PC-9 (cell line): ENCODE data around the gene MS4A4A. TPM values are rescaled to one million over a fixed set of nuclear protein-coding genes. Genes with fewer than 3 reads are reported as not detected.

Experiments used
- Bru-seq: library from RNA; stranded (reverse); fragments of 400-500 nt; gene quantifications from one replicate; lab custom pipeline; 2021; lab: Mats Ljungman, UMichigan
- BruChase-seq, 2 experiments: library from RNA; stranded (reverse); fragments of 400-500 nt; gene quantifications; one replicate each; lab custom pipeline; 2021; lab: Mats Ljungman, UMichigan
- BruUV-seq: library from RNA; stranded (reverse); fragments of 400-500 nt; replicated peaks from 2 replicates; lab custom pipeline; 2021; lab: Mats Ljungman, UMichigan
- CTCF ChIA-PET: fragments of 300-600 bp; sonication (Branson Sonifier 250); formaldehyde crosslinking; loops from one replicate; lab custom pipeline; 2022; ENCODE audit warnings: antibody characterized with exemption; lab: Charles Lee
- POLR2A ChIA-PET: fragments of 300-600 bp; sonication (Branson Sonifier 250); formaldehyde crosslinking; loops from one replicate; lab custom pipeline; 2022; ENCODE audit warnings: antibody characterized with exemption; ENCODE audit not compliant: unreplicated experiment; lab: Charles Lee
- DNase-seq, 2 experiments: peaks; one replicate each; pipeline versions ENCODE4 v3.0.0 to v3.0.0-alpha.2; 2015 to 2022; ENCODE audit warnings: mixed read lengths in 1 of 2
- H2AFZ ChIP-seq: fragments of 200-600 bp; sonication (generic); 2 replicates; pipeline ENCODE4 v1.8.1; 2017; ENCODE audit warnings: antibody characterized with exemption
- H3F3A ChIP-seq: fragments of 200-600 bp; sonication (generic); 2 replicates; pipeline ENCODE4 v1.8.1; 2017; ENCODE audit warnings: antibody characterized with exemption, mild to moderate bottlenecking, low read depth; ENCODE audit not compliant: insufficient read depth
- H3K27ac ChIP-seq: fragments of 200-600 bp; sonication (generic); 2 replicates; pipeline ENCODE4 v1.6.1; 2016; ENCODE audit warnings: mixed run types
- H3K27me3 ChIP-seq: fragments of 200-600 bp; sonication (generic); 2 replicates; pipeline ENCODE4 v1.6.1; 2016; ENCODE audit warnings: low read depth, mixed run types; ENCODE audit not compliant: insufficient read depth
- H3K36me3 ChIP-seq: fragments of 200-600 bp; sonication (generic); 2 replicates; pipeline ENCODE4 v1.6.1; 2016; ENCODE audit warnings: low read depth, mixed run types
- H3K4me1 ChIP-seq: fragments of 200-600 bp; sonication (generic); replicated peaks from 2 replicates; pipeline ENCODE4 v1.6.1; 2016; ENCODE audit warnings: mixed run types; ENCODE audit not compliant: insufficient read depth
- H3K4me2 ChIP-seq: fragments of 200-600 bp; sonication (generic); 2 replicates; pipeline ENCODE4 v1.6.1; 2017; ENCODE audit warnings: mixed run types
- H3K4me3 ChIP-seq: fragments of 200-600 bp; sonication (generic); 2 replicates; pipeline ENCODE4 v1.6.1; 2016; ENCODE audit warnings: mixed run types
- H3K79me2 ChIP-seq: fragments of 200-600 bp; sonication (generic); 2 replicates; pipeline ENCODE4 v1.6.1; 2017; ENCODE audit warnings: low read depth, mixed run types
- H3K9me2 ChIP-seq: fragments of 200-600 bp; sonication (generic); 2 replicates; pipeline ENCODE4 v1.8.1; 2017; ENCODE audit warnings: mild to moderate bottlenecking; ENCODE audit not compliant: insufficient read depth
- H3K9me3 ChIP-seq: fragments of 200-600 bp; sonication (generic); 2 replicates; pipeline ENCODE4 v1.8.1; 2016; ENCODE audit warnings: low read depth; ENCODE audit not compliant: insufficient read depth
- H4K20me1 ChIP-seq: fragments of 200-600 bp; sonication (generic); 2 replicates; pipeline ENCODE4 v1.8.1; 2017; ENCODE audit not compliant: insufficient read depth
- EZH2 ChIP-seq: fragments of 200-600 bp; sonication (generic); IDR thresholded peaks from 2 replicates; pipeline ENCODE4 v1.8.0; 2017; ENCODE audit warnings: antibody characterized with exemption, low read depth
- intact Hi-C: fragments of 100-400 bp; cut with micrococcal nuclease; formaldehyde crosslinking; loops from one replicate; pipeline ENCODE4 v1.10.0; 2022; ENCODE audit not compliant: unreplicated experiment
- long read RNA-seq: library from polyadenylated mRNA; stranded (forward); transcript quantifications from one replicate; pipeline ENCODE4 v2.0.0, GENCODE V29; 2022
- total RNA-seq: library from RNA; stranded (reverse); gene quantifications from 2 replicates; pipeline ENCODE4 v1.2.3, GENCODE V29; 2021
- TF ChIP-seq, protein P1 (sequence below): fragments of 200-600 bp; sonication (generic); conservative IDR thresholded peaks from 2 replicates; pipeline ENCODE4 v1.6.1; 2017; ENCODE audit warnings: mixed run types, antibody characterized with exemption, mild to moderate bottlenecking, moderate library complexity

The MS4A4A gene
- total RNA-seq (not detected in 2 replicates), Bru-seq, nascent RNA (percentile 3 among the genes with signal in this experiment), BruChase-seq, experiment 1, labeled RNA remaining after a 2-hour chase (percentile 1 among the genes with signal in this experiment), BruChase-seq, experiment 2, labeled RNA remaining after a 6-hour chase (not detected)
- long read RNA-seq = 0 reads

DNA sequence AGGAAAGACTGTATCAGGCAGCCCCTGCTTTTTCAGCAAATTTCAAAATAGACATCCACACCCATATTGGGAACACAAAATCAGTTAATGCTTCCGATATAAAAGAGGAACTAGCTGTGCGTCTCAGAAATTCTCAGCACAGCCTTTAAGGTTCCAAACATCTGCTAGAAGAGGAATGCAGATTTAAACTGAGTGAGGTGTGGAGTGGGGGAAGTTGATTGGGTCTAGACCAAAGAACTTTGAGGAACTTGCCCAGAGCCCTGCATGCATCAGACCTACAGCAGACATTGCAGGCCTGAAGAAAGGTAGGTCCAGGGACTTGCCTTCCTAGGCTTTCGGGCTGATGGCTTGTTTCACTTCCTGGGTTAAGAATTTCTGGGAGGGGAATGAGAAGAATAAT lies at the start of gene MS4A4A:
MS4A4A (plus strand) TSS at position 255 of the 400 bp plus-strand sequence; CDS start at position 265, 10 bp downstream.
- H3K27ac ChIP-seq = no peak within 1 kb of the TSS
- no TSS peak for BruUV-seq
- H3K4me1 ChIP-seq = no peaks in the 10 kb centered on the region
- H3K9me2 ChIP-seq = no peaks in the 10 kb centered on the region
- no peaks in the 10 kb centered on the region for H3F3A ChIP-seq
- intact Hi-C loops = no loop called here
- H4K20me1 ChIP-seq = no peaks in the 10 kb centered on the region
- H3K4me3 ChIP-seq = no peak within 1 kb of the TSS
- H3K27me3 ChIP-seq = no peaks in the 10 kb centered on the region
- CTCF ChIA-PET = no interaction called here
- DNase-seq = no peak
- no peak within 1 kb of the TSS for H2AFZ ChIP-seq
- H3K79me2 ChIP-seq = no peaks in the 10 kb centered on the region
- TF ChIP-seq, protein P1, sequence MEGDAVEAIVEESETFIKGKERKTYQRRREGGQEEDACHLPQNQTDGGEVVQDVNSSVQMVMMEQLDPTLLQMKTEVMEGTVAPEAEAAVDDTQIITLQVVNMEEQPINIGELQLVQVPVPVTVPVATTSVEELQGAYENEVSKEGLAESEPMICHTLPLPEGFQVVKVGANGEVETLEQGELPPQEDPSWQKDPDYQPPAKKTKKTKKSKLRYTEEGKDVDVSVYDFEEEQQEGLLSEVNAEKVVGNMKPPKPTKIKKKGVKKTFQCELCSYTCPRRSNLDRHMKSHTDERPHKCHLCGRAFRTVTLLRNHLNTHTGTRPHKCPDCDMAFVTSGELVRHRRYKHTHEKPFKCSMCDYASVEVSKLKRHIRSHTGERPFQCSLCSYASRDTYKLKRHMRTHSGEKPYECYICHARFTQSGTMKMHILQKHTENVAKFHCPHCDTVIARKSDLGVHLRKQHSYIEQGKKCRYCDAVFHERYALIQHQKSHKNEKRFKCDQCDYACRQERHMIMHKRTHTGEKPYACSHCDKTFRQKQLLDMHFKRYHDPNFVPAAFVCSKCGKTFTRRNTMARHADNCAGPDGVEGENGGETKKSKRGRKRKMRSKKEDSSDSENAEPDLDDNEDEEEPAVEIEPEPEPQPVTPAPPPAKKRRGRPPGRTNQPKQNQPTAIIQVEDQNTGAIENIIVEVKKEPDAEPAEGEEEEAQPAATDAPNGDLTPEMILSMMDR = no peak
- TF ChIP-seq EZH2 = no peak
- no peaks in the 10 kb centered on the region for H3K36me3 ChIP-seq
- POLR2A ChIA-PET = no interaction called here
- no peaks in the 10 kb centered on the region for H3K9me3 ChIP-seq
- H3K4me2 ChIP-seq = no peak within 1 kb of the TSS

GRCh38 chr11:60230681-60231080 lies 49.8 kb upstream of the MS4A4A start:
- POLR2A ChIA-PET = no interaction called here
- intact Hi-C loops = no loop called here
- no peaks in the 10 kb centered on the region for H3K36me3 ChIP-seq
- H3K27ac ChIP-seq = no peak overlapping the region
- H3K9me3 ChIP-seq = no peaks in the 10 kb centered on the region
- H3K9me2 ChIP-seq = no peaks in the 10 kb centered on the region
- no peak overlapping the region for H3K4me2 ChIP-seq
- no peaks in the 10 kb centered on the region for H4K20me1 ChIP-seq
- no peaks in the 10 kb centered on the region for H3F3A ChIP-seq
- CTCF ChIA-PET = no interaction called here
- BruUV-seq = no TSS peak
- TF ChIP-seq, protein P1 = no peak
- TF ChIP-seq EZH2 = no peak
- no peaks in the 10 kb centered on the region for H3K27me3 ChIP-seq
- H2AFZ ChIP-seq = no peak overlapping the region
- no peak overlapping the region for H3K4me3 ChIP-seq
- H3K79me2 ChIP-seq = no peaks in the 10 kb centered on the region
- H3K4me1 ChIP-seq = no peaks in the 10 kb centered on the region
- no peak for DNase-seq

DNA sequence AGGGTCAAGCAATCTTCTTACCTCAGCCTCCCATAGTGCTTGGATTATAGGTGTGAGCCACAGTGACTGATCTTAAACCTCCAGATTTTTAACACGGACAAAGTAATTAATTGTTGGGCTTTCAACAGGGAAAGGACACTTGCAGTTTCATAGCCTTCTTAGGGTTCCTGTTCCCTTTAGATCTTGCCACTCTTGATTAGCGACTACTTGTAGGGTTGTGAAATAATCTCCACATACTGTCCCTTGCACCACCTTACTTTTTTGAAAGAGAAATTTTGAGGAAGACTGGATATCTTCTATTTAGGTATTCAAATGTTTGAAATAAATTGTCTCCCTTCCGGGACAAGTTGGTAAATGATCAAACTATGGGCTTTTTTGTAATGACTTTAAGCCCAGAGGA lies 45.1 kb upstream of the MS4A4A start:
- Histone ChIP-seq H3F3A (no peaks in the 10 kb centered on the region), H3K4me1 (no peaks in the 10 kb centered on the region), H3K36me3 (no peaks in the 10 kb centered on the region), H3K4me3 (no peak overlapping the region), H3K27me3 (peaks cover 21% of the 10 kb centered on the region; the same call in 1 of the 2 replicates), H3K79me2 (no peaks in the 10 kb centered on the region), H3K27ac (no peak overlapping the region), H4K20me1 (no peaks in the 10 kb centered on the region), H3K9me2 (no peaks in the 10 kb centered on the region; the same call in 1 of the 2 replicates), H3K9me3 (no peaks in the 10 kb centered on the region), H3K4me2 (no peak overlapping the region), H2AFZ (no peak overlapping the region)
- no TSS peak for BruUV-seq
- no peak for TF ChIP-seq EZH2
- TF ChIP-seq, protein P1 = no peak
- ChIA-PET CTCF (no interaction called here), POLR2A (no interaction called here)
- intact Hi-C loops = no loop called here
- DNase-seq = no peak
